ENCODE data around the gene COLEC11. TPM values are rescaled to one million over a fixed set of nuclear protein-coding genes. Genes with fewer than 3 reads are reported as not detected.

The COLEC11 gene
- polyA plus RNA-seq, 2 of the 4 experiments (the other 2 are of a cell fraction) = 0.30 to 0.97 TPM

GRCh38 chr2:3563521-3563976 lies 31.4 kb upstream of the COLEC11 start:
- TF ChIP-seq, protein P1, sequence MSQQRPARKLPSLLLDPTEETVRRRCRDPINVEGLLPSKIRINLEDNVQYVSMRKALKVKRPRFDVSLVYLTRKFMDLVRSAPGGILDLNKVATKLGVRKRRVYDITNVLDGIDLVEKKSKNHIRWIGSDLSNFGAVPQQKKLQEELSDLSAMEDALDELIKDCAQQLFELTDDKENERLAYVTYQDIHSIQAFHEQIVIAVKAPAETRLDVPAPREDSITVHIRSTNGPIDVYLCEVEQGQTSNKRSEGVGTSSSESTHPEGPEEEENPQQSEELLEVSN (IDR thresholded peaks at IDR 0.05; ENCODE audit: borderline replicate concordance, low read depth) = no peak
- no peak for TF ChIP-seq HOXA7 (CRISPR knock-in tag; IDR thresholded peaks at IDR 0.05)
- TF ChIP-seq MYC (IDR thresholded peaks at IDR 0.05; ENCODE audit: borderline replicate concordance, low read length) = no peak
- no peak for TF ChIP-seq TP53 (CRISPR knock-in tag; IDR thresholded peaks at IDR 0.05)
- no peak for TF ChIP-seq FOXS1 (CRISPR knock-in tag; IDR thresholded peaks at IDR 0.05)
- no peak for TF ChIP-seq ESRRA (IDR thresholded peaks at IDR 0.05; ENCODE audit: borderline replicate concordance, low read length)
- no peak for TF ChIP-seq ZFP36 (IDR thresholded peaks at IDR 0.05; ENCODE audit: borderline replicate concordance, partially characterized antibody)
- TF ChIP-seq MAFK (IDR thresholded peaks at IDR 0.05; ENCODE audit: partially characterized antibody) = no peak
- TF ChIP-seq RFX5 (IDR thresholded peaks at IDR 0.05) = no peak
- Histone ChIP-seq H3K27ac (no peak overlapping the region), H3K4me3 (no peak overlapping the region), H3K4me1 (peaks cover 6% of the 10 kb centered on the region; the same call in 2 of the 3 replicates), H3K9me3 (no peaks in the 10 kb centered on the region), H3K4me2 (no peak overlapping the region)
- no peak for DNase-seq (ENCODE audit: low read depth in 1 of 2, low spot score in 1 of 2)
- ChIA-PET CTCF (no interaction called here), POLR2A (no interaction called here)
- no peak for FAIRE-seq
- no peak for ATAC-seq
- 93% methylated on average over 5 of the region's 5 CpGs for WGBS (ENCODE audit: missing lambda C conversion rate)

DNA sequence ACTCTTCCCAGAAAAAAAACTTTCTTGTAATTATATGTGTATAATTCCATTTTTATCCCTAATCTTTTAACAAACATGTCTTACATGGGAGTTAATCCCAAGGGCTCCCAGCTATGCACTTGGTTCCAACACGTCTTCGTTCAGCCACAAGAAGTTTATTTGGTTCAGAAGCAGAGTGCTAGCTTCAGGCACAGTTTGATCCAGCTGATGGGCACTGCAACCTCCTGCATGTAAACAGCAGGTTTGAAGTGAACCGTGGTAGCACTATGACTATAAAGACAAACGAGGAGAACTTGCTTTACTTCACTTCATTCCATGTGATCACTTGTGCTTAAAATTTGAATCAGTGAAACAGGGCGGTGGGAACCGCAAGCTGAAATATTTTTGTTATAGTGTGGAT lies 29.8 kb upstream of the COLEC11 start:
- H3K9me3 ChIP-seq = no peaks in the 10 kb centered on the region
- DNase-seq (ENCODE audit: low read depth in 1 of 2, low spot score in 1 of 2) = no peak
- no peak for FAIRE-seq
- POLR2A ChIA-PET = no interaction called here
- H3K4me3 ChIP-seq = no peak overlapping the region
- no peak for TF ChIP-seq NR3C1 (IDR thresholded peaks at IDR 0.05)
- no peak for TF ChIP-seq MYC (IDR thresholded peaks at IDR 0.05; ENCODE audit: borderline replicate concordance, low read length)
- TF ChIP-seq BHLHE40 (IDR thresholded peaks at IDR 0.05; ENCODE audit: low read depth, low read length) = no peak
- TF ChIP-seq SREBF2 (IDR thresholded peaks at IDR 0.05) = no peak
- TF ChIP-seq HES2 (IDR thresholded peaks at IDR 0.05) = no peak
- no peak for TF ChIP-seq JUNB (IDR thresholded peaks at IDR 0.05)
- no peak for TF ChIP-seq ESRRA (IDR thresholded peaks at IDR 0.05; ENCODE audit: borderline replicate concordance, low read length)
- TF ChIP-seq HOXB13 (CRISPR knock-in tag; IDR thresholded peaks at IDR 0.05; ENCODE audit: low read depth) = no peak
- TF ChIP-seq HEYL (CRISPR knock-in tag; IDR thresholded peaks at IDR 0.05) = no peak
- TF ChIP-seq CBX8 (IDR thresholded peaks at IDR 0.05) = no peak
- TF ChIP-seq, protein P2, sequence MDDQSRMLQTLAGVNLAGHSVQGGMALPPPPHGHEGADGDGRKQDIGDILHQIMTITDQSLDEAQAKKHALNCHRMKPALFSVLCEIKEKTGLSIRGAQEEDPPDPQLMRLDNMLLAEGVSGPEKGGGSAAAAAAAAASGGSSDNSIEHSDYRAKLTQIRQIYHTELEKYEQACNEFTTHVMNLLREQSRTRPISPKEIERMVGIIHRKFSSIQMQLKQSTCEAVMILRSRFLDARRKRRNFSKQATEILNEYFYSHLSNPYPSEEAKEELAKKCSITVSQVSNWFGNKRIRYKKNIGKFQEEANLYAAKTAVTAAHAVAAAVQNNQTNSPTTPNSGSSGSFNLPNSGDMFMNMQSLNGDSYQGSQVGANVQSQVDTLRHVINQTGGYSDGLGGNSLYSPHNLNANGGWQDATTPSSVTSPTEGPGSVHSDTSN (IDR thresholded peaks at IDR 0.05) = no peak
- no peak for TF ChIP-seq FOSL2 (IDR thresholded peaks at IDR 0.05)
- TF ChIP-seq FOSL2 (CRISPR knock-in tag; IDR thresholded peaks at IDR 0.05) = no peak
- TF ChIP-seq HOXB5 (CRISPR knock-in tag; IDR thresholded peaks at IDR 0.05) = no peak
- no peak for TF ChIP-seq NFE2L2 (conservative IDR thresholded peaks at IDR 0.05; ENCODE audit: low read length)
- TF ChIP-seq REST (IDR thresholded peaks at IDR 0.05) = no peak
- no peaks in the 10 kb centered on the region for H3K4me1 ChIP-seq
- no peak overlapping the region for H3K4me2 ChIP-seq
- ATAC-seq = no peak
- CTCF ChIA-PET = interaction anchor here (1.0 to 2.2 kb wide), 3 partner anchors 9 to 85 kb away, joined by 3 to 6 read pairs (median 5); no protein-coding TSS in a partner anchor
- no peak overlapping the region for H3K27ac ChIP-seq
- 84% methylated on average over 6 of the region's 6 CpGs for WGBS (ENCODE audit: missing lambda C conversion rate)
